HK-2 (cell line): ENCODE data around the gene BPTF.
"Not testable (repeated sequence)": the region's sequence is repeated elsewhere in the genome, so short reads cannot be mapped to it uniquely, and the experiment has no call there.

Experiments used
- DNase-seq: peaks from one replicate; pipeline ENCODE4 v3.0.0-alpha.2; 2018; ENCODE audit not compliant: unreplicated experiment

BPTF gene

DNA sequence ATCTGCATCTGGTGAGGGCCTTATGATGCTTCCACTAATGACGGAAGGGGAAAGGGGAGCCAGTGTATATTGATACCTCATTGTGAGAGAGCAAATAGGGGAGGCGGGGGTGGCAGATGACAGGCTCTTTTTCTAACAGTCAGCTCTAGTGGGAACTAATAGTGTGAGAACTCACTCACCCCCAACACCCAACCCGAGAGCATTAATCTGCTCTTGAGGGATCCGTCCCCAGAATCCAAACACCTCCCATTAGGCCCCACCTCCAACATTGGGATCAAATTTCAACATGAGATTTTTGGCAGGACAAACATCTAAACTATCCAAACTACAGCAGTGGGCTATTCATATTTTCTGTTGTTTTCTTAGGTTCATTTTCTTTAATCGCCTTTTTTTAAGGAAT, 54.4 kb downstream of the BPTF start:
- no peak for DNase-seq

DNA sequence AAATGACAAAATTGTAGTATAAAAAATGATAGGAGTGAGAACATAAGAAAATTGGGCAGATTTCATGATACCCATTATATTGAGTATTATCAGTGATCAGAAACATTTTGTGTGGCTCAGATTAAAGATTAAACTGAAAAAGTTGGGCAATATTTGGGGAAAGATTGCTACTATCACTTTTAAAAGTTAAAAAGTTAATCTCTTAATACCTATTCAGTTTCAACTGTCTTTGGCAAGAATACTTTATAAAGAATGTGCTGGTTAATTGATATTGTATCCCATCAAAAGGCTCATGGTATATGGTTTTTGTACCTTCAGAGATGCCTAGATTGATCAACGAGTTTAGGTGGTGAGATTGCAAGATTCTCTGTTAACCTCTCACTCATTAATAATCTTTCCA, 55.8 kb downstream of the BPTF start:
- DNase-seq = no peak

DNA sequence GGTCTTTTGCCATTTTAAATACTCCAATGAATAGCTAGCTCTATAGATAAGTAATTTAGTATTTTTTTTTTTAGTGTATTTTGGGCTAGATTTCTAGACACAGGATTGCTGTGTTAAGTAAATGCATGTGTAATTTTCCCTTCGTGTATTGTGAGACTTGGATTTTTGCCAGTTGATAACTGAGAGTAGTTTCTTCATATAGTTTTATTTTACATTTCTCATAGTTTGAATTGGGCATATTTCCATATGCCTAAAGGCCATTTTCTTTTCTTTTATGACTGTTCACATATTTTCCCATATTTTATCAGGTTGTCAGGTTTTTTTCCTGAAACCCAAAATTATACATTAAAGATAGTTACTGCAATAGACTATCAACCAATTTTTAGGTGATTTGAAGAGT, 59.4 kb downstream of the BPTF start:
- no peak for DNase-seq

DNA sequence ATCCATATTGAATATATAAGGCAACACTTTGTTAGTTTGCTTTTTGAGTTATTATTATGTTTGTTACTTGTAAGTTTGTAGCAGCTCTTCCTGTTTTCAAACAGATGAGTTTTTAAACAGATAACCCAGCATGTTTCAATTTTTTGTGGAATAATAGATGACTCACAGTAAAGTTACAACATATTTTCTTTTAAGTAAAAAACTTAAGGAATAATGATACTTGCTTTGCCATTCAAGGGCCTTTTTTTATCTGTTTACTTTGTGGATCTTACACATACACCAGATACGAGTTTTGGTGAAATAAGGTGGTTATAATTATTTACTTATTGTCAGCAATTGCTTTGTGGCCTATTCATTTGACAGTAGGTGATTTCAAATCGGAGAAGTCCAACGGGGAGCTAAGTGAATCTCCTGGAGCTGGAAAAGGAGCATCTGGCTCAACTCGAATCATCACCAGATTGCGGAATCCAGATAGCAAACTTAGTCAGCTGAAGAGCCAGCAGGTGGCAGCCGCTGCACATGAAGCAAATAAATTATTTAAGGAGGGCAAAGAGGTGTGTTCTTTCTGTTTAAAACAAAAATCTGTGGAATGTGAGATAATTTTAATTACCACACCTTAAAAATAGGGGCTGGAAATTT, 66.3 kb downstream of the BPTF start:
- no peak for DNase-seq

DNA sequence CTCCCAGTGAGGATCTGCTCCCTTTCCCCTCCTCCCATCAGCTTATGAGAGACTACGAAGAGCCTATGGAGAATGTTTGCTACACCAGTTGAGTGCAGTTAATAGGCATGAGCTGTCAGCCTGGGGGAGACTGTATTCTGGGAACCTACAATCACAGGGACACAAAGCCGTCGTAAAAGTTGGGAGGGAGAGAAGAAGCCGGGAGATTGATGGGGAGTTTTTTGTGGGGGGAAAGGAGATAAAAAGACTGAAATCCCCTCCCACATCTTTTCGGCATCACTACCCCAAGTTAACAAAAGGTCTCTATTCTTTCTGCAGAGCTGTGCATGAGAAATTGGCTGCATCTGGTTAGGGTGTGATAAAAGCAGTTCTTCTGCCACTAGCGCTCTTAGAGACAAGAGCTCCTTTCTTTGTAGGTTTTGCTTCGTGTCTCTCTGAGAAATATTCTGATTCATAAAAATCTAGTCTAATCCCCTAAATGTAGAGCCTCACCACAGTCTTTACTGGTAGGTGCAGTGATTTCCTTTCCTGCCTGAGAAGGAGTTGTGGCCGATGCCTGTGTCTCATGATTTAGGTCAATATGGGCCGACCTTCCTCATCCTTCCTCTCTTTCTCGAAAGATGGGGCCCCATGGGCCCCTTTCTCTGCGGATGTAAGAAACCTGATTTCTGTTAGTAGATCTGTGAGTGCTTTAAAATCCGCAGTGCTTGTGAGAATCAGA, 77.4 kb downstream of the BPTF start:
- DNase-seq = no peak

DNA sequence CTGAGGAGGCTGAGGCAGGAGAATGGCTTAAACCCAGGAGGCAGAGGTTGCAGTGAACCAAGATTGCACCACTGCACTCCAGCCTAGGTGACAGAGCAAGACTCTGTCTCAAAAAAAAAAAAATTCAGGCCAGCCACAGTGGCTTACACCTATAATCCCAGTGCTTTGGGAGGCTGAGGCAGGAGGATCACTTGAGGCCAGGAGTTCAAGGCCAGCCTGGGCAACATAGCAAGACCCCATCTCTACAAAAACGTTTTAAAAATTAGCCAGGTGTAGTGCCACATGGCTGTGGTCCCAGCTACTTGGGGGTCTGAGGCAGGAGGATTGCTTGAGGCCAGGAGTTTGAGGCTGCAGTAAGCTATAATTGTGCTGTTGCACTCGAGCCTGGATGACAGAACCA, 80.0 kb downstream of the BPTF start:
- DNase-seq = not testable (repeated sequence)

DNA sequence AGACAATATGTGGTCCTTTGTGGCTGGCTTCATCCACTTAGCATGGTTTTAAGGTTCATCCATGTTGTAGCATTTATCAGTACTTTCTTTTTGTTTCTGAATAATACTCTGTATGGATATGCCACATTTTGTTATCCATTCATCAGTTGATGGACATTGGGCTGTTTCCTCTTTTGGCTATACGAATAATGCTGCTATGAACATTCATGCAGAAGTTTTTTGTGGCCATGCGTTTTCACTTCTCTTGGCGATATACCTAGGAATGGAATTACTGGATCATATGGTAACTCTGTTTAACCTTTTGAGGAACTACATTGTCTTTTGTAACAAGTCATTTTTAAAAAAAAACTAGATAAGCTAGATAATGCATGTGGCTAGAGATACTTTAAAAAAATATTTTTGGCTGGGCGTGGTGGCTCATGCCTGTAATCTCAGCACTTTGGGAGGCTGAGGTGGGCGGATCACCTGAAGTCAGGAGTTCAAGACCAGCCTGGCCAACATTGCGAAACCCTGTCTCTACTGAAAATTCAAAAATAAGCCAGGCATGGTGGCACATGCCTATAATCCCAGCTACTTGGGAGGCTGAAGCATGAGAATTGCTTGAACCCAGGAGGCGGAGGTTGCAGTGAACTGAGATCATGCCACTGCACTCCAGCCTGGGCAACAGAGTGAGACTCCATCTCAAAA, 85.0 kb downstream of the BPTF start:
- not testable (repeated sequence) for DNase-seq

DNA sequence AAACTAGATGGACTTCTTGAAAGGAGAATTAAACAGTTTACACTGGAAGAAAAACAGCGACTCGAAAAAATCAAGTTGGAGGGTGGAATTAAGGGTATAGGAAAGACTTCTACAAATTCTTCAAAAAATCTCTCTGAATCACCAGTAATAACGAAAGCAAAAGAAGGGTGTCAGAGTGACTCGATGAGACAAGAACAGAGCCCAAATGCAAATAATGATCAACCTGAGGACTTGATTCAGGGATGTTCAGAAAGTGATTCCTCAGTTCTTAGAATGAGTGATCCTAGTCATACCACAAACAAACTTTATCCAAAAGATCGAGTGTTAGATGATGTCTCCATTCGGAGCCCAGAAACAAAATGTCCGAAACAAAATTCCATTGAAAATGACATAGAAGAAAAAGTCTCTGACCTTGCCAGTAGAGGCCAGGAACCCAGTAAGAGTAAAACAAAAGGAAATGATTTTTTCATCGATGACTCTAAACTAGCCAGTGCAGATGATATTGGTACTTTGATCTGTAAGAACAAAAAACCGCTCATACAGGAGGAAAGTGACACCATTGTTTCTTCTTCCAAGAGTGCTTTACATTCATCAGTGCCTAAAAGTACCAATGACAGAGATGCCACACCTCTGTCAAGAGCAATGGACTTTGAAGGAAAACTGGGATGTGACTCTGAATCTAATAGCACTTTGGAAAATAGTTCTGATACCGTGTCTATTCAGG, 85.9 kb downstream of the BPTF start:
- DNase-seq = no peak

DNA sequence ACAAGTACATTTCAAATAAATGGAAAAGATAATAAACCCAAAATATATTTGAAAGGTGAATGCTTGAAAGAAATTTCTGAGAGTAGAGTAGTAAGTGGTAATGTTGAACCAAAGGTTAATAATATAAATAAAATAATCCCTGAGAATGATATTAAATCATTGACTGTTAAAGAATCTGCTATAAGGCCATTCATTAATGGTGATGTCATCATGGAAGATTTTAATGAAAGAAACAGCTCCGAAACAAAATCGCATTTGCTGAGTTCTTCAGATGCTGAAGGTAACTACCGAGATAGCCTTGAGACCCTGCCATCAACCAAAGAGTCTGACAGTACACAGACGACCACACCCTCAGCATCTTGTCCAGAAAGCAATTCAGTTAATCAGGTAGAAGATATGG, 86.8 kb downstream of the BPTF start:
- DNase-seq = no peak

DNA sequence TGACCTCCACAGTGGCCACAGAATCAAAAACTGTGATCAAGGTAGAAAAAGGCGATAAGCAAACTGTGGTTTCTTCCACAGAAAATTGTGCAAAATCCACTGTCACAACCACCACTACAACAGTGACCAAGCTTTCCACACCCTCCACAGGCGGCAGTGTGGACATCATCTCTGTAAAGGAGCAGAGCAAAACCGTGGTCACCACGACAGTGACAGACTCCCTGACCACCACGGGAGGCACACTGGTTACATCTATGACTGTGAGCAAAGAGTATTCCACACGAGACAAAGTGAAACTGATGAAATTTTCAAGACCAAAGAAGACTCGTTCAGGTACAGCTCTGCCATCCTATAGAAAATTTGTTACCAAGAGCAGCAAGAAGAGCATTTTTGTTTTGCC, 87.4 kb downstream of the BPTF start:
- DNase-seq = no peak

DNA sequence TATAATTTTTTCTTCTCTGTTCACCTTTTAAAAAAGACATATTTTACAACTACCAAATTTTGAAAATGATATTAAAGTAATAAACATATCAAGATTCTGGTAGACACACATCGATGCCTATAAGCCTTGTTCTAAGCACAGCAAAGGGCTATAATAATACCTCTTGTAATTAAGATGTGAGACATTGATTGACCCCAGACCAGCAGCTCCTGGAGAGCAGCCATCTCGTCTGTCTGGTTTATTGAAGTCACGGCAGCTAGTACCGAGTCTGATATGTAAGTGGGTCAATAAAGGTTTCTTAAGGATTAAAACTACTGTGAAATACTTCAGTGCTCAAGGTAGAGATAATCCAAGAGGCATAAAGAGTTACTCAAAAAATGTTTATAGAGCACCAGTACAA, 94.9 kb downstream of the BPTF start:
- DNase-seq = no peak

DNA sequence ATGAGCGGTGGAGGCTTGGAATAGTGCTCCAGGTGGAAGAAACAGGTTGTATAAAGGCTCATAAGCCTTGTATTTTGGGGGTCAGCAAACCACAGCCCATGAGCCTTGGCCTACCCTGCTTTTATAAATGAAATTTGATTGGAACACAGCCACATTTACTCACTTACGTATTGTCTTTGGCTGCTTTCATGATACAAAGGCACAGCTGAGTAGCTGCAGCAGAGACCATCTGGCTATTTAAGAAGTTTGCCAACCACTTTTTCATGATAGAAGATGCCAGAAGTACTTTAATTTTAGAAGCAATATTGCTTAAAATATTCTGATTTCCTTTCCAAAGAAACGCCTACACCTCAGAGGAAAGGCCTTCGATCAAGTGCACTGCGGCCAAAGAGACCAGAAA, 97.2 kb downstream of the BPTF start:
- no peak for DNase-seq

DNA sequence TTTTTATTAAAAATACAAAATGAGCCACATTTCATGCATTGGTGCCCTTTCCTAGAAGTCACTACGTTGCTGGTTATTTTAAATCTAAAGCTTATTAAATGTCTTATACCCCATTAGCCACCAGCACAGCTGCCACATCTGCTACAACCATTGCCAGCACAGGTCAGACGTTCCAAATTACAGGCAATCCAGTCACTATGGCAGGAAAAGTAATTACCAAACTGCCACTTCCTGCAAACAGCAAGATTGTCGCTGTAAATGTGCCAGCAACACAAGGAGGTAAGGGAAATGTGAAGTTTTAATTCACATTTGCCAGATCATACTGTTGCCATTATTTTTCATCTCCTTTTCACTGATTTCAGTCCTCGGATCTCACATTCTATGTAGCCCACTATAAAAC, 103.5 kb downstream of the BPTF start:
- not testable (repeated sequence) for DNase-seq

DNA sequence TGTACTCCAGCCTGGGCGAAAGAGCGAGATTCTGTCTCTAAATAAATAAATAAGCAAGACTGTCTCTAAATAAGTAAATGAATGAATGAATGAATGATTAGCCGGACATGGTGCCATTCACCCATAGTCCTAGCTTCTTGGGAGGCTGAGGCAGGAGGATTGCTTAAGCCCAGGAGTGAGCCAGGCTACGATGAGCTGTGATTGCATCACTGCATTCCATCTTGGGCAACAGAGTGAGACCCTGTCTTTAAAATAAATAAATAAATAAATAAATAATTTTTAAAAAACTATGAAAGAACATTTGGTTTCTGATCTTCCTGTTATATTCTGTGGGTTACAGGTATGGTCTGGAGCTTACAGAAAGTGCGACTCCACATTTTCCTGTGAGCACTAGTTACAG, 105.9 kb downstream of the BPTF start:
- DNase-seq = no peak

DNA sequence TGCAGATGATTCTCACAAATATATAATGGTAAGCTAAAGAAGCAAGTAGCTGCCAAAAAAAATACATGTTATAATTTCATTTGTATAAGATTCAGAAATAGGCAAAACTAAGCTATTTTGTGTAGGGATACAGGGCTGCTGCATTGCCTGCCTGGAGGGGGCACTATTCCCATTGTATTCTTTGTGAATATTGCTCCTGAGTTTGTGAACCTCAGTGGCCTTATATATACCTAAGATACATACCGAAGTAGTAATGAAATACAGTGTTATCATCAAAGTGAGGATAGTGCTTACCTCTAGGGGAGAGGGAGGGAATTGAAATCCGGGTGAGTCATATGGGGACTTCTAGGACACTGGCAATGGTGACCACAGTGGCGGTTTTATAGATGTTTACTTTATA, 117.5 kb downstream of the BPTF start:
- no peak for DNase-seq

DNA sequence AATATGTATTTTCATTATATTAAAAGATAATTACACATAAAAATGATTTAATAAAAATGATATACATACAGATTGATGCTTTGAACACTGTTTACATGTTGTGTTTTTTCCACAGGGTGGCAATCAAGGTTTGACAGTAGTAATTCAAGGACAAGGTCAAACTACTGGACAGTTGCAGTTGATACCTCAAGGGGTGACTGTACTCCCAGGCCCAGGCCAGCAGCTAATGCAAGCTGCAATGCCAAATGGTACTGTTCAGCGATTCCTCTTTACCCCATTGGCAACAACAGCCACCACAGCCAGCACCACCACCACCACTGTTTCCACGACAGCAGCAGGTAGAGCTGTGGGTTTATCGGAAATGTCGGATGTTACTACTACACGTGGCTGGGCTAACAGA, 118.7 kb downstream of the BPTF start:
- DNase-seq = no peak

DNA sequence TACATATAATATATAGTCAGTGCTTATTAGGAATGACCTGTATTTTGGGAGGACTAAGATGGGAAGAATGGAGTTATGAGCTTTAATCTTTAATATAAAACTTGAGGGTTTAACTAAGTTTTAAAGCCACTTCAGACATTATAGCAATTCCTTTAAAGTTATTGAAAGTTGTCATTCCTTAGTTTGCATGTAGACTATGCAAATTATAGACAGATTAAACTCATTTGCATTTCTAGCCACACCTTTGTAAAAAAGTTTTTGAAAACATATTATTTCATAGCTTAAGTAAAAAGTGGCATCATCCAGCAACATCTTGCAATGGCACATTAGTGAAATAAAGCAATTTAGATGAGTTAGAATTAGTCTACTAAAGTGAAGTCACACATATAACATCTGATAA, 121.2 kb downstream of the BPTF start:
- DNase-seq = no peak

DNA sequence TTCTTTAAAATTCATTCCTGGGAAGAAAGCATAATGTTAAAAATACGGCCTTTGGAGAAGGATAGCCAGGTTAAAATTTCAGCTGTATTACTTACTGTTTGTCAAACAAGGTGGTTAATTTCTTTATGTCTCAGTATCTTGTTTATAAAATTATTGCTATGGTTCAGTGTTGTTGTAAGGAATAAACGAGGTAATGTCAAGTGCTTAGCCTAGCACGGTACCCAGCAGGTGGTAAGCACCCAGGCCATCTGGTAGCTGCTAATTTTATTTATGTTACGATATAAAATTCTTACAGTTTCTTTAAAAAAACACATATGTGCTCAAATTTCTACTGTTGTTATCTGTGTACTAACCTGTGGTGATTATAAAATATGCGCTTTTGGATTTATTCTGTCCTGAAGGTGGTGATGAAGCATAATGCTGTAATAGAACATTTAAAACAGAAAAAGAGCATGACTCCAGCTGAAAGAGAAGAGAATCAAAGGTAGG, 122.1 kb downstream of the BPTF start:
- DNase-seq = no peak

DNA sequence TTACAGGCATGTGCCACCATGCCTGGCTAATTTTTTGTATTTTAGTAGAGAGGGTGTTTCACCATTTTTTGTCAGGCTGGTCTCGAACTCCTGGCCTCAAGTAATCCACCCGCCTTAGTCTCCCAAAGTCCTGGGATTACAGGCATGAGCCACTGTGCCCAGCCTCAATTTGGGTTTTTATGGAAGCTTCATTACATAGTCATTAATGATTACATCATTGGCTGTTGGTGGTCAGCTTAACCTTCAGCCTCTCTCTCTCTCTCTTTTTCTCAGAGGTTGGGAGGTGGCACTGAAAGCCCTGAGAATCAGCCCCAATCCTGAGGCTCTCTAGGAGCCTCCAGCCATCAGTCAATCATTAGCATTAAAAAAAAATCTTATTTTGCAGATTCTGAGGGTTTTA, 125.6 kb downstream of the BPTF start:
- DNase-seq = no peak

DNA sequence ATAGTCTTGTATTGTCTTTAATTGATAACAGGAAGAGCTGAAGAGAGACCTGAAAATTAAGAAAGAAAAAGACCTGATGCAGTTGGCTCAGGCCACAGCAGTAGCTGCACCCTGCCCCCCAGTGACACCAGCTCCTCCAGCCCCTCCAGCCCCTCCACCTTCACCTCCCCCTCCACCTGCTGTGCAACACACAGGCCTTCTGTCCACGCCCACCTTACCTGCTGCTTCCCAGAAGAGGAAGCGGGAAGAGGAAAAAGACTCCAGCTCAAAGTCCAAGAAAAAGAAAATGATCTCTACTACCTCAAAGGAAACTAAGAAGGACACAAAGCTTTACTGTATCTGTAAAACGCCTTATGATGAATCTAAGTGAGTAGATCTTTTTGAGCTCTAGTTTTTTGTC, 134.2 kb downstream of the BPTF start:
- no peak for DNase-seq

DNA sequence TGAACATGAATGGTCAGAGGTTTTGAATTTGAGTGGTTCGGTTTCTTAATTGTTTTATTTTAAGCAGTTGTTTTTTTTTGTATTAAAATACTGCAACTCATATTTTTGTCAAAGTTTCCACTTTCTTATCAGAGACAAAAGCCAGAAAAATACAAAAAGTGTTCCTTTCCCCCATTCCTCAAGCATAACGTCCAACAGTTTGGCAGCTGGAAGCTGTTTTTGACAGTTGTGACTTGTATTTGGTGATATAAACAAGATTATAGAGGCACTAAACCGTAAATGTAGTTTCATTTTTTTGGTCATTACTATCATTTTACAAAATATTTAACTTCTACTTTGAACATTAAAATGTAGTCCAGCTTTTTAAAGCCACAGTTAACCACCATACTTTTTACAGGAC, 135.0 kb downstream of the BPTF start:
- not testable (repeated sequence) for DNase-seq

DNA sequence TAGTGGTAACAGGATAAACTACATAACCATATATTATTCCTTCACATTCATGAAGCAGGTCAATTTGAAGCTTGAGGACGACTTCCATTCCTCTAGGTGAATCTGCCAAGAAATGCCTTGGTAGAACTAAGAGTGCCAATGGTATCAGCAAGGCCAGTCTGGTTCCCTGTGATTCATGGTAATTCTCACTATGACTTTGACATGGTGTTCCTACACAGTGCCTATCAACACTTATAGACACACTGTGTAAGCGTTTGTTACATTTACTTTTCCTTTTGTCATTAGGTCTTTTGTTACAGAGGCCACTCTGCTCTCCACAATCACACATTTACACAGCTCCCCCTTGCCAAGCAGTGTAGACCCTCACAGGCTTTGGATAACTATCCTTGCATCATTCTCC, 136.9 kb downstream of the BPTF start:
- DNase-seq = not testable (repeated sequence)
